Mesodermal cell (in vitro differentiated cells): ENCODE results near the gene AADAC.
A peak's percentile ranks its signal among the peaks of the same experiment; 100 is the strongest.
"Not testable (repeated sequence)": the region's sequence is repeated elsewhere in the genome, so short reads cannot be mapped to it uniquely, and the experiment has no call there.

Experiments used
- H3K27ac ChIP-seq: 2 replicates; pipeline ENCODE4 v1.7.0; 2013; ENCODE audit warnings: mild to moderate bottlenecking, low read depth, low read length, moderate library complexity; ENCODE audit not compliant: severe bottlenecking
- H3K36me3 ChIP-seq: 2 replicates; pipeline ENCODE4 v1.7.1; 2013; ENCODE audit warnings: mild to moderate bottlenecking, low read length, moderate library complexity; ENCODE audit not compliant: control insufficient read depth, insufficient read depth
- H3K4me1 ChIP-seq: one replicate; pipeline ENCODE4 v1.7.1; 2013; ENCODE audit warnings: mild to moderate bottlenecking, low read length; ENCODE audit not compliant: insufficient read depth, control insufficient read depth, poor library complexity, severe bottlenecking
- H3K4me3 ChIP-seq: 2 replicates; pipeline ENCODE4 v1.7.0; 2013; ENCODE audit warnings: low read length, control low read depth, mild to moderate bottlenecking; ENCODE audit not compliant: insufficient read depth, poor library complexity, severe bottlenecking; ENCODE audit errors: extremely low read depth
- H3K9me3 ChIP-seq: 2 replicates; pipeline ENCODE4 v1.7.1; 2013; ENCODE audit warnings: mild to moderate bottlenecking, low read length, moderate library complexity; ENCODE audit not compliant: control insufficient read depth
- WGBS, 2 experiments: methylation state at CpG; one replicate each; pipeline ENCODE4 v1.1.5; 2013; ENCODE audit warnings: missing lambda C conversion rate in 2 of 2; ENCODE audit not compliant: insufficient coverage in 2 of 2; 5-methylcytosine and 5-hydroxymethylcytosine counted together

AADAC gene

GRCh38 chr3:151775314-151776258 lies 38.3 kb upstream of the AADAC start:
- Histone ChIP-seq H3K4me1 (no peaks in the 10 kb centered on the region), H3K9me3 (no peaks in the 10 kb centered on the region), H3K36me3 (no peaks in the 10 kb centered on the region), H3K4me3 (no peak overlapping the region), H3K27ac (no peak overlapping the region)
- 100% methylated on average over 1 of the region's 4 CpGs; no CpG with 5 or more reads in 1 of the 2 experiments for WGBS, 2 experiments

- no peaks in the 10 kb centered on the region for H3K4me1 ChIP-seq
- no CpG with 5 or more reads among the region's 1 CpG for WGBS, 2 experiments
- H3K9me3 ChIP-seq, result no peaks in the 10 kb centered on the region
- H3K36me3 ChIP-seq, result no peaks in the 10 kb centered on the region
- no peak overlapping the region for H3K27ac ChIP-seq
- H3K4me3 ChIP-seq, result no peak overlapping the region
These were observed 37.6 kb upstream of the AADAC start for GRCh38 chr3:151776259-151776740.

DNA sequence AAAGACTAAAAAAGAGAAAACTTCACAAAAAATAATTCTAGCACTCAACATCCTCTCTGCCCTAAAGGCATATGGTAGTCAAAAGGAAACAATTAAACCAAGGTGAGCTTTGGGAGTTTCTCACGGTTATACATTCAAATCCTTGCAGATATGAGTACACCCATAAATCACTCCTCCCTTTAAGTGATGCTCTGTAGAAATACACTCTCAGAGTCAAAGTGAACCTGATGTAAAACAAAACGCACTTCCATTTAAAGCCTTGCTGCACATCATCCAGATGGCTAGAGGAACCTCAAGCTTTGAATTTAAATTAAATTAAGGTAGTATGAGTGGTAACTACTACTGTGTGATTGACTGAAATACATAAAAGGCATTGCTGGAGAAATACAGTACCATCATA lies 36.0 kb upstream of the AADAC start:
- H3K4me1 ChIP-seq, result no peaks in the 10 kb centered on the region
- H3K36me3 ChIP-seq, result no peaks in the 10 kb centered on the region
- no peak overlapping the region for H3K4me3 ChIP-seq
- no peak overlapping the region for H3K27ac ChIP-seq
- H3K9me3 ChIP-seq, result no peaks in the 10 kb centered on the region
- WGBS, 2 experiments, result 100% methylated on average over 1 of the region's 2 CpGs; no CpG with 5 or more reads in 1 of the 2 experiments

- H3K4me3 ChIP-seq, result no peak overlapping the region
- no peaks in the 10 kb centered on the region for H3K9me3 ChIP-seq
- peaks cover 18% of the 10 kb centered on the region for H3K4me1 ChIP-seq
- H3K36me3 ChIP-seq, result no peaks in the 10 kb centered on the region
- peak overlapping the region; percentile 72 for H3K27ac ChIP-seq
These were observed 26.3 kb upstream of the AADAC start for GRCh38 chr3:151787626-151788025.

DNA sequence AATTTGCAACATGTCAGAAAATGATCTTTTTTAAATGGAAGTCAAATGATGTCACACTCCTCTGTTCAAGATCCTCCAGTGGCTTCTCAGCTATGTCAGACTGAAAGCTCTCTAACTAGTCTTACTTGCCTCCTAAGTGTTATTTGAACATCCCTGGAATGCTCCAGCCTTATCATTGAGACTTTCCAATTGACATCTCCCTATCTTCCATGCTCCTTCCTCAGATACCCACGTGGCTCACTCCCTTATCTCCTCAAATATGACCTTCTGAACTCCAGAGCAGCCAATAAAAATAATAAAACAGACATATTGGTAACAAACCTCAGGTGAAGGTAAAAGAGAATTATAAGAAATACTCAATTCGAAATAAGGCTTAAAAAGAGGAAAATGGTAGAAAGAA lies 25.5 kb upstream of the AADAC start:
- Histone ChIP-seq H3K36me3 (no peaks in the 10 kb centered on the region), H3K4me3 (no peak overlapping the region), H3K27ac (peak overlapping the region; percentile 72), H3K4me1 (peaks cover 18% of the 10 kb centered on the region), H3K9me3 (no peaks in the 10 kb centered on the region)
- WGBS, 2 experiments, result 40% methylated on average over 1 of the region's 2 CpGs; no CpG with 5 or more reads in 1 of the 2 experiments

DNA sequence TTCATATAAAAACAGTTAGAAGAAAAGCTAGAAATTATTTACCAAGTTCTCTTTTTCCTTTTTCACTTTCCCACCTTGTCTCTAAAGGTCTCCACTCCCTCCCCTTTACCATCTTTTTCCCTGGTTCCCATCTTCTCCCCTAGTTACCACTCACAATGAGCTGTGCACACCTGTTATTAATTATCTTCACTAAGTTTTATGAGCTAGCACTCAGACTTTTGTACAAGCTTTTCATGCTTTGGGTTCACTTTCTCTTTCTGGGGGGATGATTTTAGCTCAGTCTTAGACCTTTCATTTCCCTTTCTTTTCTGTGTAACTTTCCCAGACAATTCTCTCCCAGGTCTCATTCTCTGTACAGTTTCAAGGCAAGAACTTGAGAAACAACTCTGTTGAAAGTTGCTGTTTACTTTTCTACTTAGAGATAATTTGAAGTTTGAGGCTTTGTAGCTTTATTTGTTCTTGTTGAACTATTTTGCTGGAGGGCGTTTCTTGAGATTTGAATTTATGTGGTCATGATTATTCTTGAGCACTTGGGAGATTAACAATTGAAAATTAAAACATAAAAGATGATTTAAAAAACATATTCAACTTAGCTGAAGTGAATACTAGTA lies 24.0 kb upstream of the AADAC start:
- H3K9me3 ChIP-seq, result no peaks in the 10 kb centered on the region
- H3K36me3 ChIP-seq, result no peaks in the 10 kb centered on the region
- no CpG with 5 or more reads among the region's 1 CpG for WGBS, 2 experiments
- H3K4me1 ChIP-seq, result peaks cover 18% of the 10 kb centered on the region
- H3K4me3 ChIP-seq, result no peak overlapping the region
- H3K27ac ChIP-seq, result no peak overlapping the region

- H3K4me1 ChIP-seq, result peaks cover 18% of the 10 kb centered on the region
- H3K9me3 ChIP-seq, H3K4me3 ChIP-seq, H3K27ac ChIP-seq, H3K36me3 ChIP-seq: not testable (repeated sequence)
- WGBS, 2 experiments, result no CpG with 5 or more reads among the region's 2 CpGs
These were observed 23.2 kb upstream of the AADAC start for GRCh38 chr3:151790763-151791162.

GRCh38 chr3:151792411-151792810 lies 21.5 kb upstream of the AADAC start:
- Histone ChIP-seq H3K36me3 (no peaks in the 10 kb centered on the region), H3K27ac (no peak overlapping the region), H3K4me3 (no peak overlapping the region), H3K4me1 (peaks cover 9% of the 10 kb centered on the region), H3K9me3 (no peaks in the 10 kb centered on the region)
- WGBS, 2 experiments, result 86% methylated on average over 1 of the region's 2 CpGs; no CpG with 5 or more reads in 1 of the 2 experiments

DNA sequence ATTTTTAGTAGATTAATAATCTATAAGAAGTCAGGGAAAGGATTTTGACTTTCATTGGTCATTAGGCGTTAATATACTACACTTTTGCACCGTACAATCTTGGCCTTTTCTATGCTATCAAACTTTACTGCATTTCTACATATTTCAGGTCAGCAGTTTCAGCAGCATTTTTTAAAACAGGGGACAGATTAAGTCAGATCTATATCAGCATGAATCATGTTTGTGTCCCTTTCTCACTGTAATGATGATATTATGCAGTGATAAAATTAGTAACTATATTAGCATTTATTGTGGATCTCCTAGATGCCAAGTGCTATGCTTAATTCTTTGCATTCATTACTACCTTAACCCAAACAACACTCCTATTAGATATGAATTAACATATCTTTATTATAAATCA lies 20.3 kb upstream of the AADAC start:
- no peak overlapping the region for H3K4me3 ChIP-seq
- no peaks in the 10 kb centered on the region for H3K9me3 ChIP-seq
- no peaks in the 10 kb centered on the region for H3K4me1 ChIP-seq
- H3K27ac ChIP-seq, result no peak overlapping the region
- WGBS, 2 experiments, result 0 to 50% methylated on average over 1 to 2 of the region's 2 CpGs
- no peaks in the 10 kb centered on the region for H3K36me3 ChIP-seq

GRCh38 chr3:151794080-151794479 lies 19.8 kb upstream of the AADAC start:
- no peak overlapping the region for H3K27ac ChIP-seq
- 100% methylated on average over 1 of the region's 2 CpGs; no CpG with 5 or more reads in 1 of the 2 experiments for WGBS, 2 experiments
- H3K4me3 ChIP-seq, result no peak overlapping the region
- no peaks in the 10 kb centered on the region for H3K9me3 ChIP-seq
- H3K36me3 ChIP-seq, result no peaks in the 10 kb centered on the region
- no peaks in the 10 kb centered on the region for H3K4me1 ChIP-seq

GRCh38 chr3:151795276-151795675 lies 18.6 kb upstream of the AADAC start:
- Histone ChIP-seq H3K27ac (peak overlapping the region; percentile 3), H3K36me3 (no peaks in the 10 kb centered on the region), H3K4me1 (peaks cover 1% of the 10 kb centered on the region), H3K4me3 (no peak overlapping the region), H3K9me3 (no peaks in the 10 kb centered on the region)
- no CpG with 5 or more reads among the region's 4 CpGs for WGBS, 2 experiments
